Mucosa of gallbladder (tissue), 1 donor: ENCODE results near the gene HERC2. TPM values are rescaled to one million over a fixed set of nuclear protein-coding genes. Genes with fewer than 3 reads are reported as not detected.

Experiments used
- total RNA-seq: library from RNA; stranded (reverse); gene quantifications from one replicate; pipeline ENCODE4 v1.2.1, GENCODE V29; 2021
- donor health status: DM: no; HTN: no; CAD: no.

Gene HERC2
- total RNA-seq, 1 donor from 2014 or later, result 55.9 TPM

Other genes with a start within 250 kb of the HERC2 start
- not detected for gene OCA2, start 222.9 kb downstream of the HERC2 start, total RNA-seq
- not detected for gene GOLGA6L24, start 35.9 kb upstream of the HERC2 start, total RNA-seq
- gene GOLGA8F, start 56.5 kb upstream of the HERC2 start, total RNA-seq, result not detected
- not detected for gene GOLGA8G, start 210.8 kb upstream of the HERC2 start, total RNA-seq
- gene GOLGA6L25, start 231.4 kb upstream of the HERC2 start, total RNA-seq, result not detected